GM19099 (cell line): Measurements from ENCODE around the gene PAX7.

ENCODE experiments used
- POLR2A ChIP-seq: IDR thresholded peaks from 3 replicates; pipeline ENCODE4 v1.6.1; 2011; ENCODE audit warnings: low read depth; ENCODE audit not compliant: insufficient read length; ENCODE audit errors: extremely low read depth

The PAX7 gene

DNA sequence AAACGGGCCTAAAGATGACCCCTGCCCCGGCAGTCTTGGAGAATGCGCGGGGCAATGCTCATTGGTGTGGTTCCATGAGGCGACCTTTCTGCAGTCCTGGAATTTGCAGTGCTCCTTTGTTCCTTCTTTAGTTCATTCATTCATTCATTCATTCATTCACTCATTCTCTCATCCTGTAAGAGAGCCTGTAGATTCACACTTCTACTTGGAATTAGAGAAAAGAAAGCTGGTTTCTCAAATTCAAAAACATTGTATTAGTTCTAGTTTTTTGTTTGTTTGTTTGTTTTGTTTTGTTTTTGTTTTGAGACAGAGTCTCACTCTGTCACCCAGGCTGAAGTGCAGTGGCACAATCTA, 31.6 kb downstream of the PAX7 start:
- no peak for TF ChIP-seq POLR2A

DNA sequence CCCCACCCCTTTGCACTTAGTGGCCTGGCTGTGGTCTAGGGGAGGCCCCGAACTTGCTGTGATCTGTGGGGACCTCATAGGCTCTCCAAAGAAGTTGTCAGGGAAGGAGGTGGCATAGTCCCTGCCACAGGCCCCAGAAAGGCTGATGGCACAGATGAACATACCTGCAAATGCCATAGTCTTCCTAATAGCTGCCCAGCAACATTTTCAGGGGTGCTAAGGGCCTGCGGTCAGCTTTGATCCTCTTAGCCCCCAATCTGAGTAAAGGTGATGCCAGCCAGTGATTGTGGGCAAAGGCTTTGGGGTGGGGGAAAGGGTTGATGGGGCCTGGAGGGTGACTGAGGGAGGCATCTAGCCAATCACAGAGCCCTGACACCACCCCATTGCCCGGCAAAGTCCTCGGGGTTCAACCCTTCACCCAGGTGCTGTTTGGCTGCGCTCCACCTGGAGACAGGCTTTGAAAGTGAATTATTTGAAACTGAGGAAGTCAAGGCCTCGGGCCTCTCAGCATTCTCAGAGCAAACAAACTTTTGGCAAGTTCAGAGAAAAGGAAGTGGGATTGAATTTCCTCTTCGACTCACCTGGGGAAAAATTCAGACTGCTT, 35.8 kb downstream of the PAX7 start:
- no peak for TF ChIP-seq POLR2A

DNA sequence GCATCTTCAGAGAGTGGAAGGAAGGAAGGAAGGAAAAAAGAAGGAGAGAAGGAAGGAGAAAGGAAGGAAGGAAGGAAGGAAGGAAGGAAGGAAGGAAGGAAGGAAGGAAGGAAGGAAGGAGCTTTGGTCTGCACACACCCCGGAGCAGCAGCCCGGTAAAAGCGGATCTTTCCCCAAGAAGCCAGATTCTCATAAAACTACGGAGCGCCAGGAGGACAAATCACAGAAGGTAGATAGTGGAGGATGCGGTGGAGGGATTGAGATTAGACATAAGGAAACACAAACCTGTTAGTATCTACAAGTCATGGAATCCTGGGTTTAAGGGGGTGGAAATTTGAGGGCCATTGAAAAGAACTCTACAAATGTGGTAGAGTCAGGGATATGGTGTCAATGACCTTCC, 36.7 kb downstream of the PAX7 start:
- TF ChIP-seq POLR2A, result no peak

- TF ChIP-seq POLR2A, result no peak
Observed at GRCh38 chr1:18668046-18668445, 37.4 kb downstream of the PAX7 start.

GRCh38 chr1:18668750-18669404, 38.2 kb downstream of the PAX7 start:
- TF ChIP-seq POLR2A, result no peak

- no peak for TF ChIP-seq POLR2A
Observed at GRCh38 chr1:18670121-18670867, 39.6 kb downstream of the PAX7 start.

GRCh38 chr1:18670868-18671225, 40.2 kb downstream of the PAX7 start:
- no peak for TF ChIP-seq POLR2A

GRCh38 chr1:18673976-18674375, 43.3 kb downstream of the PAX7 start:
- TF ChIP-seq POLR2A, result no peak

DNA sequence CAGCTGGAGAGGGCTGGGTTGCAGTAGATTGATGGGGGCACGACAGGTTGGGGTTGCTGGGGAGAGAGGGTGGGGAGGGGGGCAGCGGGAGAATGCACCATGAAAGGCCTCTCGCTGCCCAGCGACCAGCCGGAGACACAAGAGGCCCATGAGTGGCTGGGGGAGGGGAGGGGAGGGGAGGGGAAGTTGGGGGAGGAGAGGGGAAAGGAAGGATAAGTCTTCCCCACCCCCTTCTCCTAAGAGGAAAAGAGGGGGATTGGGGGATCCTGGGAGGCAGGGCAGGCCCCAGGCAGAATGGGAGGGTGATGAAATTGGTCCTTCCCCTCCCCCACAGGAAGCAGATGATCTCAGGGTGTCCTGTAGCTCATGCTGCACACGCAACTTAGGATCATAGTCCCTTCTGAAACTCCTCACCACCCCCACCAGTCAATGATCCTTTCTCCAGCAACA, 45.7 kb downstream of the PAX7 start:
- no peak for TF ChIP-seq POLR2A

GRCh38 chr1:18681423-18681835, 50.8 kb downstream of the PAX7 start:
- TF ChIP-seq POLR2A, result no peak

DNA sequence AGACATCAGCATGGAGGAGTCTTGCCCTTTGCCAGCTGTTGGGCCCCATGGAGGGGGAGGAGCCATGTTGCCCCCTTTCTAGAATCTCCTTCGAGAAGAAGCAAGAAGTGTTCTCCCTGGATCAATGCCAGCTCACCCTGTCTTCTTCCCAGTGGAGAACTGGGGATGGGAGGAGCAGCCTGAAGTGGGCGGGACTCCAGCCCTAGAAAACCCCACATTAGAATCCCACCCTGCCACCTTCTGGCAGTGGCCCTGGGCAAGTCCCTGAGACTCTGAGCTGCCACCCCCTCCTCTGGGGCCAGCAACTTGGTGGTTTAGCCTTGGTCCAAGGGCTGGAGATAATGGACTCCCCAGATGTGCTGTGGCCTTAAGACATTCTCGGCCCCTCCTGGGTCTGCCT, 51.7 kb downstream of the PAX7 start:
- no peak for TF ChIP-seq POLR2A

DNA sequence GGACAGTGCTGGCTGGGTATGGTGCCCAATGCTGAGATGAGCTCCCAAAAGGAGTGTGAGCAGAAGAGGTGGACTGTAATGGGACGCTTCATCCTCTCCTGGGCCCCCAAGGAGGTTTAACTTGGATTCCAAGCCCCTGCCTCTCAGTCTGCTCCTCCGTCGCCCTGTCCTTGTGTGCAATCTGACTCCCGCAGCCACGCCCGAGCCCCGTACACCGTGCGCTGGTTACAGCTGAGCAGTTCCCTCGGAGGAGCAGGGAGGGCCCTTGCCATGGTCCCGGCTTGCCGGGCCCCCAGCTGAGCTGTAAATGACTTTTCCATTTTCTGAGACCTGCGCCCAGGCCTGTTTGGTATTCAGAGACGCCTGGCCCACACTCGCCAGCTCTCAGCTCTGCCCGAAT, 53.7 kb downstream of the PAX7 start:
- no peak for TF ChIP-seq POLR2A

DNA sequence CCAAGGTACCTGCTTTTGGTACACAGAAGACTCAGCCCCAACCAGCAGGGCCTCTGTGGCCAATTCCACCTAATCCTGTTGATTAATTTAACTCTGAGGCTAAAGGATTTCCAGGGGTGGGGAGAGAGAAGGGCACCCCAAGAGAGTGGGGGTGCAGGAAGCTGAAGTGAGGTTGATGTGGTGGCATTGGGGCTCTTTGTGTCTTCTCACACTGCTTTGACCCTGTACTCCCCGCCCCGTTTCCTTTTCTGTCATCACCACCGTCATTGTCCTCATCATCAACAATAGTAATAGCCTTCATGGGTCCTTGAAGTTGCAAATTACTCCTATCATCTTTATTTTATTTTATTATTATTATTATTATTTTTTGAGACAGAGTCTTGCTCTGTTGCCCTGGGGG, 55.9 kb downstream of the PAX7 start:
- TF ChIP-seq POLR2A, result no peak

DNA sequence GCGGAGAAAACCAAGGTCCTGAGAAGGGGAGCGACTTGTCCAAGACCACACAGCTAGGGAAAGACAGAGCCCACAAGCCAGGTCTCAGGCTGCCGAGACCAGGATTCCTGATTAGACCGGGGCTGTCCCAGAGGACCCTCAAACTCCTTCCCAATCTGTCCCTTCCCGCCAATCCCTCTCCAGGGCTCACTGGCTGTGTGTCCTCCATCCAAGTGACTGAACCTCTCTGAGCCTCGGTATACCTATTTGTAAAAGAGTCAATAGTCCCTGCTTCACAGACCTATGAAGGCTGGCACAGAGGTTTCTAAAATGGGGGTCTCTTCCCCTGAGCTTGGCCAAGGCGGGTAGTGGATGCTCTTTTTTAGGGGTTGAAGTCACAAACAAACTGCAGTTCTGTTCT, 56.6 kb downstream of the PAX7 start:
- no peak for TF ChIP-seq POLR2A

DNA sequence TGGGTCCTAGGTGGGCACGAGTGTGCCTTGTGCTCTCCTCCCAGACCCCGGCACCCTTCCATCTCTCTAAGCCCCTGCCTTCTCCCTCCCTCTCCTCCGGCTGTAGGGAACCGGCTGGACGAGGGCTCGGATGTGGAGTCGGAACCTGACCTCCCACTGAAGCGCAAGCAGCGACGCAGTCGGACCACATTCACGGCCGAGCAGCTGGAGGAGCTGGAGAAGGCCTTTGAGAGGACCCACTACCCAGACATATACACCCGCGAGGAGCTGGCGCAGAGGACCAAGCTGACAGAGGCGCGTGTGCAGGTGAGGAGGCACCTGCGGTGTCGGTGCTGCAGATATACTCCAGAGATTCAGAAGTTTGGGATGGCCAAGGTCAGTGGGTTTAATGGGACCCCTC, 61.0 kb downstream of the PAX7 start:
- TF ChIP-seq POLR2A, result no peak
